Measurements from ENCODE around the gene PPP1R9B.
A peak's percentile ranks its signal among the peaks of the same experiment; 100 is the strongest.

- TF ChIP-seq CTCF (IDR thresholded peaks at IDR 0.05) (no peak), POLR2AphosphoS5 (IDR thresholded peaks at IDR 0.05) (peak in 2 of 3 donors; percentile 38 to 71)
These were observed 1.6 kb upstream of the PPP1R9B start for GRCh38 chr17:50151937-50152547.

Data from breast epithelium (tissue), 3 donors.